WERI-Rb-1 (cell line): ENCODE data around the gene CACNA2D4.

Experiments
- DNase-seq: peaks from one replicate; pipeline ENCODE4 v3.0.0-alpha.2; 2020
- H3K27ac ChIP-seq: fragments of 250-450 bp; sonication (Bioruptor Pico); 2 replicates; pipeline ENCODE4 v1.5.1; 2020; ENCODE audit warnings: mild to moderate bottlenecking, moderate library complexity
- H3K27me3 ChIP-seq: fragments of 250-450 bp; sonication (Bioruptor Pico); 2 replicates; pipeline ENCODE4 v1.5.1; 2021; ENCODE audit warnings: mild to moderate bottlenecking, low read depth, moderate library complexity; ENCODE audit not compliant: insufficient read depth, severe bottlenecking
- H3K36me3 ChIP-seq: fragments of 250-450 bp; sonication (Bioruptor Pico); 2 replicates; pipeline ENCODE4 v1.5.1; 2020; ENCODE audit warnings: mild to moderate bottlenecking, moderate library complexity
- H3K4me3 ChIP-seq: 2 replicates; pipeline ENCODE4 v1.5.1; 2011; ENCODE audit warnings: low read depth, mild to moderate bottlenecking, control low read depth, low read length
- H3K9me3 ChIP-seq: fragments of 250-450 bp; sonication (Bioruptor Pico); 2 replicates; pipeline ENCODE4 v1.5.1; 2021; ENCODE audit warnings: mild to moderate bottlenecking, moderate library complexity; ENCODE audit not compliant: severe bottlenecking
- TF ChIP-seq, protein P1 (sequence below): IDR thresholded peaks from 2 replicates; pipeline ENCODE4 v1.5.1; 2011; ENCODE audit warnings: low read depth, mild to moderate bottlenecking, control low read depth, inconsistent platforms, low read length

CACNA2D4 gene

GRCh38 chr12:1815108-1815507, 103.3 kb downstream of the CACNA2D4 start:
- H3K27me3 ChIP-seq: no peaks in the 10 kb centered on the region
- H3K27ac ChIP-seq: no peak overlapping the region
- TF ChIP-seq, protein P1, sequence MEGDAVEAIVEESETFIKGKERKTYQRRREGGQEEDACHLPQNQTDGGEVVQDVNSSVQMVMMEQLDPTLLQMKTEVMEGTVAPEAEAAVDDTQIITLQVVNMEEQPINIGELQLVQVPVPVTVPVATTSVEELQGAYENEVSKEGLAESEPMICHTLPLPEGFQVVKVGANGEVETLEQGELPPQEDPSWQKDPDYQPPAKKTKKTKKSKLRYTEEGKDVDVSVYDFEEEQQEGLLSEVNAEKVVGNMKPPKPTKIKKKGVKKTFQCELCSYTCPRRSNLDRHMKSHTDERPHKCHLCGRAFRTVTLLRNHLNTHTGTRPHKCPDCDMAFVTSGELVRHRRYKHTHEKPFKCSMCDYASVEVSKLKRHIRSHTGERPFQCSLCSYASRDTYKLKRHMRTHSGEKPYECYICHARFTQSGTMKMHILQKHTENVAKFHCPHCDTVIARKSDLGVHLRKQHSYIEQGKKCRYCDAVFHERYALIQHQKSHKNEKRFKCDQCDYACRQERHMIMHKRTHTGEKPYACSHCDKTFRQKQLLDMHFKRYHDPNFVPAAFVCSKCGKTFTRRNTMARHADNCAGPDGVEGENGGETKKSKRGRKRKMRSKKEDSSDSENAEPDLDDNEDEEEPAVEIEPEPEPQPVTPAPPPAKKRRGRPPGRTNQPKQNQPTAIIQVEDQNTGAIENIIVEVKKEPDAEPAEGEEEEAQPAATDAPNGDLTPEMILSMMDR: no peak

DNA sequence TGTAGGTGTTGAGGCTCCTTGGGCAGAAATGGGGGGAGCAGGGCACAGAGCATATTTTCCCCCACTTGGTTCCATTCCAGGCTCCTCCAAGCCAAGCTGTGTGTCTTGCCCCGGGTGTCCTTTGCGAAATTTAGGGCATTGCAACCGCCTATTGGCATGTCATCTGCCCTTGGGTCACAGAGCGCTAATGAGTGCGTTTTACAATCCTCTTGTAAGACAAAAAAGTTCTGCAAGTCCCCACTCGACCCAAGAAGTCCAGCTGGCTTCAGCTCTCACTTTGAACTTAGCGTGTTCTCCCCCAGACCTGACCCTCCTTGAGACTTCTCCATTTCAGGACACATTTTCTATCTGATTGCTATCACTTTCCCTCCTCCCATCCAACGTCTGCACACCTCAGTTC, 104.2 kb downstream of the CACNA2D4 start:
- no peaks in the 10 kb centered on the region for H3K36me3 ChIP-seq
- no peak overlapping the region for H3K27ac ChIP-seq
- TF ChIP-seq, protein P1: no peak
- DNase-seq: no peak
- H3K4me3 ChIP-seq: no peak overlapping the region
- no peaks in the 10 kb centered on the region for H3K9me3 ChIP-seq
- no peaks in the 10 kb centered on the region for H3K27me3 ChIP-seq

More at GRCh38 chr12:1815108-1815507, 103.3 kb downstream of the CACNA2D4 start:
- Histone ChIP-seq H3K4me3 (no peak overlapping the region), H3K9me3 (no peaks in the 10 kb centered on the region), H3K36me3 (no peaks in the 10 kb centered on the region)
- DNase-seq: no peak

GRCh38 chr12:1812650-1813302, 105.7 kb downstream of the CACNA2D4 start:
- TF ChIP-seq, protein P1: no peak
- no peaks in the 10 kb centered on the region for H3K9me3 ChIP-seq
- H3K27ac ChIP-seq: no peak overlapping the region
- no peaks in the 10 kb centered on the region for H3K27me3 ChIP-seq
- no peak overlapping the region for H3K4me3 ChIP-seq
- DNase-seq: no peak
- no peaks in the 10 kb centered on the region for H3K36me3 ChIP-seq

DNA sequence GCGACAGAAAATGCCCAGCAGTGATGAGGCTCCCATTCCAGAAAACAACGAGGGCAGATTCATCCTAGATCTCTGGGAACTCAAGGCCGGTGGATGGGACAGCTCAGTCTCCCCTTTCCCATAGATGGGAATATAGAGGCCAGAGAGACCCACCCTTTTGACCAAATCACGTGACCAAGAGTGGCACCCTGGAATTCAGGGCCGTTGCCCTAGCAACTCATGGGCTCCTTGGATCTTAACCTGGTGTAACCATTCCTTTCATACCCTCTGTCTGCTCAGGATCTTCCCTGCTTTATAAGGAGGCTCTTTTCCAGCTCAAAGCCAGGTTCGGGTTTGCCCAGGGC, 106.5 kb downstream of the CACNA2D4 start:
- Histone ChIP-seq H3K36me3 (no peaks in the 10 kb centered on the region), H3K4me3 (no peak overlapping the region), H3K9me3 (no peaks in the 10 kb centered on the region), H3K27ac (no peak overlapping the region), H3K27me3 (no peaks in the 10 kb centered on the region)
- DNase-seq: no peak
- TF ChIP-seq, protein P1: no peak

DNA sequence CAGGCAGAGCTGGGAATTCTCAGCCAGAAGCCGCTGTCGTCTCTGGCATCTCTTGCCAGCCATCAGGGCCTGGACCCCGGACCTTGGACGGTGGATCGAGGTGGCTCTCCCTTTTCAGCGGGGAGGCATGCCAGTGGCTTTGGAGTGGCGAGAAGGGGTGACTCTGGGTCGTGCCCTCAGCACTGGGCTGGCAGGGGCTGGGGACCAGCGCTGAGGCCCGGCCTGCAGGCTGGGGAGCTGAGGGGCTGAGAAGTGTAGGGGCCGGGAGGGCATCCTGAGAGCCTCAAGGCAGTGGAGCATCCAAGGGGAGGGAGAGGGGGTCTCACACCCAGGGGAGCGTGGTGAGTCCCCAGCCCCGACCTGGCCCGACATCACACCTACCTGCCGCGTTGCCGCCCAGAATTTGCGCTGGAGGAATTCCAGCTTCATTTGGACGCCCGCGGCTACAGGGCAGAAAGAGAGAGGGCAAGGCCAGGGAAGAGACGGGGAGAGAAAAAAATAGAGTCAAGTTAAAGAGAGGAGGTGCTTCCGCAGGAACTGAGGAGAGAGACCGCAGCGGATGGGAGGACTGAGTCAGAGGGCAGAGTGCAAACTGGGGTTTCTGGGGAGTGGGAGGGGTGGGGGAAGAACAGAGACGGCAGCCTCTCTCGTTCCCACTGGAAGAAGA, 107.0 kb downstream of the CACNA2D4 start:
- Histone ChIP-seq H3K36me3 (no peaks in the 10 kb centered on the region), H3K9me3 (no peaks in the 10 kb centered on the region), H3K27me3 (no peaks in the 10 kb centered on the region), H3K27ac (no peak overlapping the region), H3K4me3 (no peak overlapping the region)
- TF ChIP-seq, protein P1: no peak
- no peak for DNase-seq

DNA sequence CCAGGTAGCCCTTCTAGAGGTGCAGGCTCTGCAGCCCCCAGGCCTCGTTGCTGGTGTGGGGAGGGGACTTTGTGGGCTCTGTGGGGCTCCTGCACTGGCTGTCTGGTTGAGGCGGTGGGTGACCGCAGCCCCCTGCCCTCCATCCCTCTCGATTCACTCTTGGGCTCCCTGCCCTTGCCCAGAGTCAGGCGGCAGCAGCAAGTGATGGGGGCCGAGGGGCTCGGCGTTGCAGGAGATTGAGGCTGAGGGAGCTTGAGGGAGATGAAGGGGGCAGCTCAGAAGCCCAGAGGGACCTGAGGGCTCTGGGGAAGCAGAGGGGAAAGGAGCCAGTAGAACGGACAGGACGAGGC, 107.5 kb downstream of the CACNA2D4 start:
- DNase-seq: no peak
- TF ChIP-seq, protein P1: no peak
- Histone ChIP-seq H3K27ac (no peak overlapping the region), H3K36me3 (no peaks in the 10 kb centered on the region), H3K9me3 (no peaks in the 10 kb centered on the region), H3K4me3 (no peak overlapping the region), H3K27me3 (no peaks in the 10 kb centered on the region)
